Sigmoid colon (tissue), 4 donors: Measurements from ENCODE around the gene SLC26A6.

Experiments
- EP300 ChIP-seq, 4 donors: sonication (generic); formaldehyde crosslinking; IDR thresholded peaks; one replicate each; pipeline ENCODE4 v1.6.1; 2017; ENCODE audit warnings: antibody characterized with exemption in 4 of 4
- POLR2A ChIP-seq, 2 donors: fragments of 450-650 bp; IDR thresholded peaks; one replicate each; pipeline ENCODE4 v1.6.1; 2016; ENCODE audit warnings: antibody characterized with exemption in 2 of 2, mild to moderate bottlenecking in 2 of 2, moderate library complexity in 2 of 2

- no peak for TF ChIP-seq POLR2A (IDR thresholded peaks at IDR 0.05)
- no peak for TF ChIP-seq EP300 (IDR thresholded peaks at IDR 0.05)
These were observed 43.3 kb downstream of the SLC26A6 start for GRCh38 chr3:48591886-48592518.
